ENCODE data around the gene FBXO33.

GRCh38 chr14:39423793-39424192 lies 8.4 kb downstream of the FBXO33 start:
- TF ChIP-seq CTCF (IDR thresholded peaks at IDR 0.05; ENCODE audit: insufficient read depth, low read depth, low read length) (no peak), EZH2 (IDR thresholded peaks at IDR 0.05; ENCODE audit: insufficient read depth, low read length) (no peak)

Data from astrocyte (in vitro differentiated cells and primary cell).